Body of pancreas (tissue), 4 donors: ENCODE measurements around the gene TAF6.

Experiments
- POLR2A ChIP-seq, 3 donors: fragments of 450-650 bp; IDR thresholded peaks; one replicate each; pipeline ENCODE4 v1.6.1; 2016; ENCODE audit warnings: antibody characterized with exemption in 3 of 3, mild to moderate bottlenecking in 2 of 3
- TF ChIP-seq, protein P1 (sequence below), 7 experiments: fragments of 450-650 bp in 4 of 7; fragments of 200-600 bp in 3 of 7; sonication (generic) in 3 of 7; IDR thresholded peaks; one replicate each; pipeline ENCODE4 v1.5.1; 2016 to 2019; ENCODE audit warnings: antibody characterized with exemption in 7 of 7

DNA sequence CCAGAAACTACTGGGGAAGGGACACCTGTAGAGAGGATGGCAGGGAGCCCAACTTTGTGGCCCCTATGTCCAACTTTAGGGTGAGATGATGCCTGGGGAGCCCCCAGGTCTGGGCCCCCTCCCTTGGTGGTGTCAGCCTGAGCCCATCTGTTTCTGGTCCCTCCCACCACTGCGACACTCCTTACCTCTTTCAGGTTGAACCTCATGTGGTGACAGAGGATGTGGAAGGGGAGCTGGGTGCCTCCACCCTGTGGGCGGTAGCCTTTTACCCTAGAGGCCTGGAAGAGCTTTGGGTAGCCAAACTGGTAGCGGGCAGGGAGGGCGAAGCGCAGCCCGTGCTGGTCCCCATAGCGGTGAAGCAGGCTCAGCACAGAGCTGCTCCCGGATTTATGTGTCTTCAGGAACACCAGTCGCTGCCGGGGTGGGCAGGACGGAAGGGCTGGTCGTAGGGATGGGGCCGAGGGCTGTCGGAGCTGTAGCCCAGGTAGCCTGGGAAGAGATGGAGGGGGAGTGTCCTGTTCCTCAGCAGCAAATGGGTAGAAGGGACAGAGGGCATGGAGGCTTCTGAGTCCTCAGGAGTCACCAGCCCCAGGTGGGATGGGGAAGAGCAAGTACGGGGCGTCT is 47.3 kb upstream of the TAF6 start:
- no peak for TF ChIP-seq POLR2A (IDR thresholded peaks at IDR 0.05)
- TF ChIP-seq, protein P1, sequence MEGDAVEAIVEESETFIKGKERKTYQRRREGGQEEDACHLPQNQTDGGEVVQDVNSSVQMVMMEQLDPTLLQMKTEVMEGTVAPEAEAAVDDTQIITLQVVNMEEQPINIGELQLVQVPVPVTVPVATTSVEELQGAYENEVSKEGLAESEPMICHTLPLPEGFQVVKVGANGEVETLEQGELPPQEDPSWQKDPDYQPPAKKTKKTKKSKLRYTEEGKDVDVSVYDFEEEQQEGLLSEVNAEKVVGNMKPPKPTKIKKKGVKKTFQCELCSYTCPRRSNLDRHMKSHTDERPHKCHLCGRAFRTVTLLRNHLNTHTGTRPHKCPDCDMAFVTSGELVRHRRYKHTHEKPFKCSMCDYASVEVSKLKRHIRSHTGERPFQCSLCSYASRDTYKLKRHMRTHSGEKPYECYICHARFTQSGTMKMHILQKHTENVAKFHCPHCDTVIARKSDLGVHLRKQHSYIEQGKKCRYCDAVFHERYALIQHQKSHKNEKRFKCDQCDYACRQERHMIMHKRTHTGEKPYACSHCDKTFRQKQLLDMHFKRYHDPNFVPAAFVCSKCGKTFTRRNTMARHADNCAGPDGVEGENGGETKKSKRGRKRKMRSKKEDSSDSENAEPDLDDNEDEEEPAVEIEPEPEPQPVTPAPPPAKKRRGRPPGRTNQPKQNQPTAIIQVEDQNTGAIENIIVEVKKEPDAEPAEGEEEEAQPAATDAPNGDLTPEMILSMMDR (IDR thresholded peaks at IDR 0.05) = no peak
